Esophagus muscularis mucosa (tissue), 4 donors: Measurements from ENCODE around the gene PTPRN2. TPM values are rescaled to one million over a fixed set of nuclear protein-coding genes. Genes with fewer than 3 reads are reported as not detected.

Experiments
- DNase-seq: peaks from one replicate; pipeline ENCODE4 v3.0.0-alpha.2; 2017; ENCODE audit errors: extremely low spot score
- H3K27ac ChIP-seq, 4 donors: fragments of 200-600 bp; sonication (generic); replicated peaks in 1 of 4; 1 replicate in 3 of 4; 2 replicates in 1 of 4; pipeline ENCODE4 v1.5.1; 2016 to 2019; ENCODE audit warnings: mild to moderate bottlenecking in 1 of 4
- H3K27me3 ChIP-seq, 4 donors: fragments of 200-600 bp; sonication (generic); one replicate each; pipeline versions ENCODE4 v1.5.1 to v1.6.0; 2016 to 2019
- H3K36me3 ChIP-seq, 4 donors: fragments of 200-600 bp; sonication (generic); one replicate each; pipeline ENCODE4 v1.5.1; 2016 to 2019
- H3K4me1 ChIP-seq, 4 donors: fragments of 200-600 bp; sonication (generic); one replicate each; pipeline ENCODE4 v1.5.1; 2016 to 2019
- H3K4me3 ChIP-seq, 4 donors: fragments of 200-600 bp; sonication (generic); 1 replicate in 2 of 4; 2 replicates in 2 of 4; pipeline ENCODE4 v1.5.1; 2016 to 2019; ENCODE audit warnings: mild to moderate bottlenecking in 4 of 4, moderate library complexity in 1 of 4
- H3K9me3 ChIP-seq, 4 donors: fragments of 200-600 bp; sonication (generic); 1 replicate in 3 of 4; 2 replicates in 1 of 4; pipeline ENCODE4 v1.5.1; 2016 to 2019
- CTCF ChIP-seq, 3 experiments: fragments of 200-600 bp in 2 of 3; fragments of 450-650 bp in 1 of 3; sonication (generic) in 2 of 3; IDR thresholded peaks; one replicate each; pipeline ENCODE4 v1.5.1; 2017 to 2019; ENCODE audit warnings: antibody characterized with exemption in 3 of 3, mild to moderate bottlenecking in 2 of 3, moderate library complexity in 1 of 3
- EP300 ChIP-seq: sonication (generic); formaldehyde crosslinking; IDR thresholded peaks from one replicate; pipeline ENCODE4 v1.6.1; 2017; ENCODE audit warnings: antibody characterized with exemption
- POLR2A ChIP-seq: fragments of 450-650 bp; IDR thresholded peaks from one replicate; pipeline ENCODE4 v1.6.1; 2017; ENCODE audit warnings: antibody characterized with exemption, moderate library complexity, mild to moderate bottlenecking, low read depth
- POLR2AphosphoS5 ChIP-seq, 2 donors: sonication (generic); formaldehyde crosslinking; IDR thresholded peaks; one replicate each; pipeline ENCODE4 v1.6.1; 2017; ENCODE audit warnings: antibody characterized with exemption in 2 of 2
- WGBS: methylation state at CpG from one replicate; pipeline ENCODE4 v1.1.5; 2018; 5-methylcytosine and 5-hydroxymethylcytosine counted together
- intact Hi-C: fragments of 100-400 bp; cut with DNase I; formaldehyde crosslinking; loops from one replicate; pipeline ENCODE4 v1.15.1; 2023
- total RNA-seq, 4 donors: library from RNA; depleted of rRNA; stranded (reverse); fragments of >200 nt; gene quantifications; one replicate each; pipeline versions ENCODE4 v1.1.0 to v1.2.1, GENCODE V29; 2016

PTPRN2 gene
- total RNA-seq, 4 donors from 2014 or later: 2.1 to 3.1 (median 3.1) TPM

- no peak for DNase-seq
- intact Hi-C loops: no loop called here
- no peak for TF ChIP-seq CTCF (IDR thresholded peaks at IDR 0.05)
- no peaks in the 10 kb centered on the region for H3K36me3 ChIP-seq
- 63% methylated on average over 5 of the region's 5 CpGs for WGBS
- peaks cover 0 to 44% (median 0%) of the 10 kb centered on the region in 4 donors for H3K27me3 ChIP-seq
- no peaks in the 10 kb centered on the region for H3K4me1 ChIP-seq
- H3K9me3 ChIP-seq: no peaks in the 10 kb centered on the region
- no peak overlapping the region for H3K27ac ChIP-seq
- no peak overlapping the region for H3K4me3 ChIP-seq
These were observed 213.5 kb downstream of the PTPRN2 start for GRCh38 chr7:158374146-158374545.

DNA sequence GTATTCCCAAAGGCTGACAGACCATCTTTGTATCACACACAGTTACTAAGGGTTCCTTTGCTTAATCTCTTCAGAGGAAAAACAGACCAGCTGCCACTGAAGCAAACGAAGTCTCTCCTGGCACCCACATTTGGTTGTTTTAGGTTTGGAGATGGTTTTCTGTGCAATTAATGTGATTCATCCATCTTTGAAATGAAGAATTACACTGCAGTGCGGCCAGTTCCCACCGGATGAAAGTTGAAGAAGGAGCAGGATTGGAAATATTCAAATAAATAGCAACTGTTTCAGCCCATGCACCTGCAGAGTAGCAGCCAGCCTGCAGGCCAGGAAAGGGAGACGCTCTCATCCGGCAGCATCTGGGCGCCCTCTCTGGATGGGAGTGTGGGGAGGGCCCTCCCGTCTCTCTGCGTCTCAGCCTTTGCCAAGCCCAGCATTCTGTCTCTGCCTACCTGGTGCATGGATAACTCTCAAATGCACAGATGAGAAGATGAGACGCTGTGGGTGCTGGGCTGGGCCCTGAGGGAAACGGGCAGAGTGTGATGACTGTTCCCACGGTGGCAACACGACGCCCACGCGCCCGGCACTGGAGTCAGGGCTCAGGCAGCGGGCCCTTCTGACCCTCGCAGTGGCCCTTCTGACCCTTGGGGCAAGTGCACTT is 214.0 kb downstream of the PTPRN2 start:
- no peak for DNase-seq
- WGBS: 60% methylated on average over 18 of the region's 18 CpGs
- Histone ChIP-seq H3K4me1 (no peaks in the 10 kb centered on the region), H3K4me3 (no peak overlapping the region), H3K9me3 (no peaks in the 10 kb centered on the region), H3K36me3 (no peaks in the 10 kb centered on the region), H3K27me3 (peaks cover 0 to 41% (median 0%) of the 10 kb centered on the region in 4 donors), H3K27ac (no peak overlapping the region)
- TF ChIP-seq POLR2A (no peak), CTCF (IDR thresholded peaks at IDR 0.05) (no peak), EP300 (no peak), POLR2AphosphoS5 (IDR thresholded peaks at IDR 0.05) (no peak)
- intact Hi-C loops: no loop called here

GRCh38 chr7:158372400-158373342 is 215.0 kb downstream of the PTPRN2 start:
- DNase-seq: no peak
- Histone ChIP-seq H3K36me3 (no peaks in the 10 kb centered on the region), H3K27me3 (peaks cover 0 to 45% (median 0%) of the 10 kb centered on the region in 4 donors), H3K4me1 (no peaks in the 10 kb centered on the region), H3K4me3 (no peak overlapping the region), H3K27ac (no peak overlapping the region), H3K9me3 (no peaks in the 10 kb centered on the region)
- TF ChIP-seq CTCF (IDR thresholded peaks at IDR 0.05) (no peak), POLR2A (no peak), POLR2AphosphoS5 (IDR thresholded peaks at IDR 0.05) (no peak), EP300 (no peak)
- 84% methylated on average over 20 of the region's 23 CpGs for WGBS
- intact Hi-C loops: no loop called here

- DNase-seq: no peak
- Histone ChIP-seq H3K4me3 (no peak overlapping the region), H3K27ac (no peak overlapping the region), H3K27me3 (peaks cover 0 to 50% (median 0%) of the 10 kb centered on the region in 4 donors), H3K36me3 (no peaks in the 10 kb centered on the region), H3K4me1 (no peaks in the 10 kb centered on the region), H3K9me3 (no peaks in the 10 kb centered on the region)
- intact Hi-C loops: no loop called here
- WGBS: 78% methylated on average over 12 of the region's 17 CpGs
- TF ChIP-seq CTCF (IDR thresholded peaks at IDR 0.05) (no peak), POLR2AphosphoS5 (IDR thresholded peaks at IDR 0.05) (no peak), POLR2A (no peak), EP300 (no peak)
These were observed 215.8 kb downstream of the PTPRN2 start for GRCh38 chr7:158371856-158372255.
